ENCODE measurements around the gene UPP2.

UPP2 gene

DNA sequence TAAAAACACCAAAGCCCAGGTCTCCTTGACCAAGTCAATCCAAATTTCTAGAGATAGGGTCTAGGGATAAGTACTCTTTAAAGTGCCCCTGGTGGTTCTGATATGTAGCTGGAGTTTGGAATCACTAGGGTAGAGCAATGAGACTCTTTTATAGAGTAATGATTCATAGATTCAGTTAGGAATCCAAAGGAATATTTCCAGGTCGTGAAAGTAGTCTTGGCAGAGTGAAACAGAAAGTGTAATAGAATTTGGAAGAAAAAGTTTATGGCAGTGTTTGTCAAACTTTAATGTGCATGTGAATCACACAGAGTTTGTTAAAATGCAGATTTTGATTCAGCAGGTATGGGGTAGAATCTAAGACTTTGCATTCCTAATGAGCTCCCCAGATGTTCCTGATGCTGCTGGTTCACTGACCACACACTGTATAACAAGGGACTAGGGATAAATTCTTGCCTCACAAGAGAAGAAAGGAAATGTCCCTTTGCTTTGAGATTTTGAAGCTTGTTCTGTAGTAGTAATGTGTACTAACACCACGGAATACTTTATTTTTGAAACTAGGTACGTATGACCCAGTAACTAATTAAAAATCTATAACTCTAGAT, 1.8 kb downstream of the UPP2 start:
- DNase-seq (ENCODE audit: low read depth in 2 of 3, low spot score in 1 of 3) = no peak

GRCh38 chr2:158104903-158105302, 3.2 kb downstream of the UPP2 start:
- no peak for DNase-seq (ENCODE audit: low read depth in 2 of 3, low spot score in 1 of 3)

DNA sequence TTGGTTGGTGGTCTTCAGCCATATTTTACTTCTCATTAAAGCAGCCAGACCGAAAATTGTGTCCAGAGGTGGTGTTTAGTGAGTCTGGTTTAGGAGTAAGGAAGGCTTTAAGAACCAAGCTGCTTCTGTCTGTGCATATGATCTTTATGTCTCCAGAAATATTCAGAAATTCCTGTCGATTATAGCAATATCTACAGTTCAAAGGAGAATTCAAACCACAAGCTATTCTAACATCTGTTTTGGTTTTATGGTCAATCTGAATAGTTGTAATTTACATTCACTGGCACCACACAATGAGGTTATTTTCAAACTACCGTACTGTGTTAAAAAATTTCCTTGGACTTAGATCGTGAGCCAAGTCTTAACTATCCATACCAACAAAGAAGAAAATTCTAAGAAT, 11.3 kb downstream of the UPP2 start:
- no peak for DNase-seq (ENCODE audit: low read depth in 2 of 3, low spot score in 1 of 3)

- DNase-seq (ENCODE audit: low read depth in 2 of 3, low spot score in 1 of 3) = no peak
These were observed 12.1 kb downstream of the UPP2 start for GRCh38 chr2:158113741-158114295.

- no peak for DNase-seq (ENCODE audit: low read depth in 2 of 3, low spot score in 1 of 3)
These were observed 12.8 kb downstream of the UPP2 start for GRCh38 chr2:158114516-158114915.

DNA sequence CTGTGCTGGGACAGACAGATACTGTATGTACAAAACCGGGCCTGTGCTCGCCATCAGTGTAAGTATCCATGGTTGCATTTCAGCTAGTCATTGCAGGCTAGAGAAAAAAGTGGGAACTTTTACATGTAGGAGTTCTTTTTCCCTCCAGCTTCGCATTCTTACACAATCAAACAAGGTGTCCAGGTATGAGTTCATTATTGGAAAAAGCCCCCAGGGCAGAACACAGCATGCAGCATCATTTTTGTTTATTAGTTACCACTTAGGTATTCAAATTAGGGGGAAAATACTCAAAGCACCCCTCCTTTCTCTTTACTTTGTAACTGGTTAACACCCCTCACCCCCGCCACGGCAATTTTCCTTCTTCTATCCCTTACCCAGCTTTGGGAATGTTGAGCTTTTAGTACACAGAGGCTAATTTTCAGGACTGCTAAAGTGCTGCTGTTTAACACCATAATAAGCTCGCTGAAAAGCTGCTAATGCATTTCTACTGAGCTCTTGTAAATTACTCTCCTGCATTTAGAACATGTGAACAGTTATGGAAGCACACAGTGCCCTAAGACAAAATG, 13.6 kb downstream of the UPP2 start:
- DNase-seq (ENCODE audit: low read depth in 2 of 3, low spot score in 1 of 3) = no peak

DNA sequence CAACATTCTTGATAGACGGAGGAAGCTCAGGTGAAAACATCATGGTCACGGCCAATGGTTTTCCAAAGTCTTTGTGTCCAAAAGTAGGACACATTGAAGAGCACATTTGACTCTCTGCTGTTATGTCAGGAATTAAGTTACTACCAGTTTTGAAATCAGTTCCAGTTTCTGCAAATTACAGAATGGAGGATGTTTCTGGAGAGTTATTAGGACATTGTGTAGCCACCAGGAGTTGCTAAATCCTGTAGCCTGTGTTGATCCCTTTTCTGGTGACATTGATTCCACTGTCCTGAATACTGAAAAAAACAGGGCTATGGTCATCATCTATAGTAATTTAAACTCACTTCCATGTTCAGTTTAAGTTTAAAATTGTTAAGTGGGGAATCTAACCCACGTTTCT, 15.3 kb downstream of the UPP2 start:
- DNase-seq (ENCODE audit: low read depth in 2 of 3, low spot score in 1 of 3) = no peak

DNA sequence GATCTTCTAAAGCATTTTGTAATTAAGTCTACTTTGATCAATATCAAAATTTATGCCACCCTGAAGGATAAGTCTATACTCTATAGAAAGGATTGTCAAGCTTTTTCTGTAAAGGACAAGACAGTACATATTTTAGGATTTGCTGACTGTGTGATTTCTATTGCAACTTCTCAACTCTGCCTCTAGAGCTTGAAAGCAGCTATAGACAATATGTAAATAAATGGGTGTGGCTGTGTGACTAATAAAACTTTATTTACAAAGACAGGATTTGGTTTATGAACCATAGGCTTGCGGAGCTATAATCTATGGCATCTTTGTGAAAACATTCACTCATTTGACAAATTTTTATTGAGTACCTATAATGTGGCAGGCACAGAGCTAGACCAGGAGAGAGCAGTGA, 18.4 kb downstream of the UPP2 start:
- no peak for DNase-seq (ENCODE audit: low read depth in 2 of 3, low spot score in 1 of 3)

DNA sequence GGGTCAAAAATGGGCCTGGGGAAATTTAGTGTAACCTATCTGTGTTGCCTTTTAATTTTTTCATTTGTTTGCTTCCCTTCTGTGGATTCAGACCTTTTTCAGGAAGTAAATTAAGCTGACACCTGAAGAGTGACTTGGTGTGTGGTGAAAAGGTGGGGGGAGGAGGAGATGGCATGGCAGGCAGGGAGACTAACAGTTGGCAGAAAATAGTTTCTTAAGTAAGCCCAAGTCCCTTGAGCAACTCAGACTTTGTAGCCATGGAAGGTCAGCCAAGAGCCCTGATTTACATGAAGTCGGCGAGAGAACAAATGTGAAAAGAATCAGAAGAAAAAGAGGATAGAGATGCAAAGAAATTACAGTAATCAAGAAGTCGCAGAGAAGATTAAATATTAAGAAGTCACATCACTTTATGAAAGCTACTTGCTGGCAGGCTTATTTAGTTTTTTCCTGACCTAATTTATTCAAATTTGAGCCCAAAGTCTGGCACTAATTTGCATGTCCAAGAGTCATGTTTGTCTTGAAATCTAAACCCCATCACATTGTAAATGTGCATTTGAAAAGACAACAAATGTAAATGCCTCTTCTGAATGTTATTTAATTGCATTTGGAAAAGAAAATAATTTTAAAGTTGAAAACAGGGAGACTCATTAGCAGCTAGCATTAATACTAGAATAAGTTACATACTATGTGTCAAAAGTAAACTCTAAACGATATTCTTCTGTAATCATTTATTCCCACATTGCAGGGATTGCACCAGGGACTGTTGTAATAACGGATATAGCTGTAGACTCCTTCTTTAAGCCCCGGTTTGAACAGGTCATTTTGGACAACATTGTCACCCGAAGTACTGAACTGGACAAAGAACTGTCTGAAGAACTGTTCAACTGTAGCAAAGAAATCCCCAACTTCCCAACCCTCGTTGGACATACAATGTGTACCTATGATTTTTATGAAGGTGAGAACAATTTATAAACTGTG, 19.3 kb downstream of the UPP2 start:
- no peak for DNase-seq (ENCODE audit: low read depth in 2 of 3, low spot score in 1 of 3)

- DNase-seq (ENCODE audit: low read depth in 2 of 3, low spot score in 1 of 3) = no peak
These were observed 23.2 kb downstream of the UPP2 start for GRCh38 chr2:158124896-158125295.

DNA sequence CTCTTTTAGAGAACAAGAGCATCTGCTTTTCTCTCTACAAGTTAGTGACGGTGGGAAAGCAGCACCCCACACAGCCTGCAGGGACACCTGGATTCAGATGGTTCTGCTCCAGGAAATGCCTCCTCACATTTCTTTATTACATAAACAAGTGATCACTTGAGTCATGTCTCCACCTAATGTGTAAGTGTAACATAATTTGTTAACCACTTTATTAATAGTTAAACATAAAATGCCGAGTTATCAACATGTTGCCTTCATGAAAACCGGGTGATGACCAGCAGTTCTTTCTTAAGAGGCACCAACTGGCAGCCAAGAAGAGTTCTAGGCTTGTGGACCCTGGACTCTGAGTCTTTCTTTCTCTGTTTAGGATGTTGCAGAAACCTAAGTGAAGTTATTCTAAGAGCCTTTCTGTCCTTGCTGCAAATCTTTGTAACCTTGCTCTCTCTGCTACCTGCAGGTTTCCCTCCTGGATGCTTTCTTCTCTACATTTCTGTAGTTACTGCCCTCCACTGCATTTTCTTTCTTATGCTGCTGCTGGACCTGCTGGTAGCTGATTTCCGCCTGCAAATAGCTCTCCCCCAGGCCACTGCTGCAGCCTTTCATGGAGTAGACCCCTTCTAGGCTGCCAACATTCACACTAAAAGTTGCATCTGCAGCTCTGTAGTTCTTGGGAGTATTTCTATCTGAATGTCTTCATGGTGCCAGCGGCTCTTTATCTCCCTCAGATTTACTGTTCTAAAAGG, 24.3 kb downstream of the UPP2 start:
- DNase-seq (ENCODE audit: low read depth in 2 of 3, low spot score in 1 of 3) = no peak

- no peak for DNase-seq (ENCODE audit: low read depth in 2 of 3, low spot score in 1 of 3)
These were observed 25.7 kb downstream of the UPP2 start for GRCh38 chr2:158127380-158127804.

GRCh38 chr2:158128168-158128973, 26.7 kb downstream of the UPP2 start:
- no peak for DNase-seq (ENCODE audit: low read depth in 2 of 3, low spot score in 1 of 3)

- DNase-seq (ENCODE audit: low read depth in 2 of 3, low spot score in 1 of 3) = no peak
These were observed 27.4 kb downstream of the UPP2 start for GRCh38 chr2:158129037-158129436.

GRCh38 chr2:158130832-158131473, 29.3 kb downstream of the UPP2 start:
- no peak for DNase-seq (ENCODE audit: low read depth in 2 of 3, low spot score in 1 of 3)

DNA sequence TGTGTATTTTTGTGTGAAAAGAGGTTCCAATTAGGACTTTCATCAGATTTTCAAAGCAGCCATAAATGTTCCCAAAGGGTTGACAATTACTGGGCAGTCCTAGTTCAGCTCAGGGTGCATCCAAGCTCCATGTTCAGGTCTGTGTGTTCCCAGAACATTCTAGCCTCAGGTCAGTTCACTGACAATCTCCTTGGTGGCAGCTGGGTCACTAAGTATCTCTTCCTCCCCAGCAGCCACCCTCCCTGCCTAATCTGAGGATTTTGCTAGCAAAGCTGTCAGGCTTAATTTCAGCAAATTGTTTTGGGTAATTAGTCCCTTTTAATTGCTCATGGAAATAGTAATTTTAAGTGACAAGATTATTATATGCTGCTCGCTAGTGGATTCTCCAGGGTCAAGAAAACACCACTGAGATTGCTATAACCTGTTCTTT, 29.8 kb downstream of the UPP2 start:
- no peak for DNase-seq (ENCODE audit: low read depth in 2 of 3, low spot score in 1 of 3)

DNA sequence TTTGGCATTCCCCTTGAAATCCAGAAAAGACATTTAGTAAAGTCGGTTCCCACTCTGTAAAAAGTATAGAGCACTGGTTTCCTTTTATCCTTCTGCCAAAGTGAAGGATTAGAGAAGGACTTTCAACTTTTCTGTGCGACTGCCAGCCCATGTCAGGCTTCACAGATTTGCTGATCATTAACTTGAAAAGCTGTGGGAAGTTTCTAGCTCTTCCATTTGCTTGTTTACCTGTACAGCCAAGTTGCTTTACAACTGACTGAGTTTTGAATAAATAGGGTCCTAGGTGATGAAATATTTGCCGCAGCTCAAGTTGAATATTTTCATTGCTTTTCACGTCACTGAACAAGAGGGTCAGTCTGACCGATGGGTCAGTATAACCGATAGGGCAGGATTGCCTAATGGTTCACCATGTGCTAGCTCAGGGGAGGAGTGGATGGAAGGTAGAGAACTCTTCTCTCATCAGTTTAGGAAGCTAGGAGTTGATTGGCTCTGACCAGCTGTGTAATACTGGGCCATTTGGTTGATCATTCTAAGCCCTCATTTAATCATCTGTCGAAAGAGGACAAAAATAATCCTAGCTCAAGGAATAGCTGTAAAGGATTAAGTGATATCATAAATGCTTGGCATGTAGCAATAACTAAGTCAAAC, 30.4 kb downstream of the UPP2 start:
- DNase-seq (ENCODE audit: low read depth in 2 of 3, low spot score in 1 of 3) = no peak

DNA sequence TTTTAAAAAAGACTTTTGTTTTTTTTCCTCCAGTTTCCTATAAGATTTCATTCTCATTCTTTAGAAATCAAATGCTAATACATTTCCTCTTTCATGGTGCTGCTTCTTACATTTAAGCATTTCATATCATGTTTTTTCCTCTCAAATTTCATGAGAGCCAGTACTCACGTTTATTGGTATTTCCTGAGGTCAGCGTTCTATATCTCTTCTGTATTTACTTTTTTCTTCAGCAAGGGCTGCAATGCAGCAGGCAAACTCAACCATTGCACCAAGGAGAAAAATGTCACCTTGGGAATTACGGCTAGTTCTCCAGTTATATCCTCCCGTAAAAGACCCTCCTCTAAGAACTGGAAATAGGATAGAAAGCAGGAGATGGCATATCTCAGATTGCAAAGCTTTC, 32.4 kb downstream of the UPP2 start:
- no peak for DNase-seq (ENCODE audit: low read depth in 2 of 3, low spot score in 1 of 3)

DNA sequence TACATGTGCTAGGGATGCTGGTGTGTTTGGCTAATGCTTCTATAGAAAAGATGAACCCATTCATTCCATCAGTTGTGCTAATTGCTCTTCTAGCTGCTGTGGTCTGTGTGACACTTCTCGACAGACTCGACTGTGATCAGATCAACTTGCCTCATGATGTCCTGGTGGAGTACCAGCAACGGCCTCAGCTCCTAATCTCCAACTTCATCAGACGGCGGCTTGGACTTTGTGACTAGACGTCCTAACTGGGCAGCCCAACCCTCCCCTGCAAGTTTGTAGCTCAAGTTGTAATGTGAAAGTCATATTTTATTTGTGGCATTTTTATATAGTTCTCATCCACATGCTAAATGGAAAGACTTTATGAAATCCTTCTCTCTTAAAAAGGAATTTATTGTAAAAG, 33.0 kb downstream of the UPP2 start:
- DNase-seq (ENCODE audit: low read depth in 2 of 3, low spot score in 1 of 3) = no peak
